GM18861 (cell line): ENCODE measurements around the gene ASAP3.

Experiments
- ATAC-seq: cut with Tn5 transposase; IDR thresholded peaks from one replicate; pipeline ENCODE4 v1.9.1; 2021; ENCODE audit not compliant: unreplicated experiment

The ASAP3 gene

DNA sequence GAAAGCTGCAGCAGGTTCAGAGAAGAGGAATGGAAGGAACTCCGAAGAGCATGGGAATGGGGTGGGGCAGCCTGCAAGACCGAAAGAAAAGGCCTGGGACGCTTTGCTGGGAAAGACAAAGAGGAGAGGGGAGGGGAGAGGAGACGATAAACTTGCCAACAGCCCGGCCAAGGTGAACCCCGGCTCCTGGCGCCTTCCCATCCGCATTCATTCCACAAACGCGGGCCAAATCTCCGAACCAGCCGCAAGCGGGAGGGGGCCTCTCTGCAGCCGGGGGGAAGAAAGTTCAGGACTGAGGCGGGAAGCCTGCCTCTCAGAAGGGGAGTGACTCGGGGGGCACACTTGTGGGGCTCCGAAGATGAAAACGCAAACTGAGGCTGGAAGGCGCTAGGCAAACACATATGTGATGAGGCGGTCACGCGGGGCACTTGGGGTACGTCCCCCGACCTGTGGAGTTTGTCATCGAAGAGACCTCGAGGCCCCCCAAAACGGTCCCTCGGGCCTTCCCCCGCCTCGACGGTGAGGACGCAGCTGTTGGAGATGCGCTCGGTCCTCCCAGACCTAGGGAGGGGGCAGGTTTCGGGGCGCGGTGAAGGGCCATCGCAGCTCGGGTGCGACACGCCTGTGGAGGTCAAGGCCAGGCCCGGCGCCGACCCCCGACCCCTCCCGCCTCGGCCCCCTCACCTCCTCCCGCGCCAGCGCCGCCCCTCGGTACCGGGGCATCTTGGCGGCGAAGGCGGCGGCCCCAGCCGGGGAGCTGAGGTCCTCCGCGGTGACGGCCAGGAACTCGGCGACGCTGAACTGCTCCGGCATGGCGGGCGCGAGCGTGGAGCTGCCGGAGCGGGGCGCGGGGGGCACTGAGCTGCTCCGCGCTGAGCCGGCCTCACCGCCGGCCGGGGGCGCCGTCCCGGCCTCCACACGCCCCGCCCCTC is at the start of gene ASAP3:
TSS of gene ASAP3 (minus strand) at position 859 of the 932 bp plus-strand sequence. CDS start at position 813, 46 bp downstream.
- no peak for ATAC-seq

GRCh38 chr1:23533246-23534023 is 49.5 kb upstream of the ASAP3 start:
- no peak for ATAC-seq

DNA sequence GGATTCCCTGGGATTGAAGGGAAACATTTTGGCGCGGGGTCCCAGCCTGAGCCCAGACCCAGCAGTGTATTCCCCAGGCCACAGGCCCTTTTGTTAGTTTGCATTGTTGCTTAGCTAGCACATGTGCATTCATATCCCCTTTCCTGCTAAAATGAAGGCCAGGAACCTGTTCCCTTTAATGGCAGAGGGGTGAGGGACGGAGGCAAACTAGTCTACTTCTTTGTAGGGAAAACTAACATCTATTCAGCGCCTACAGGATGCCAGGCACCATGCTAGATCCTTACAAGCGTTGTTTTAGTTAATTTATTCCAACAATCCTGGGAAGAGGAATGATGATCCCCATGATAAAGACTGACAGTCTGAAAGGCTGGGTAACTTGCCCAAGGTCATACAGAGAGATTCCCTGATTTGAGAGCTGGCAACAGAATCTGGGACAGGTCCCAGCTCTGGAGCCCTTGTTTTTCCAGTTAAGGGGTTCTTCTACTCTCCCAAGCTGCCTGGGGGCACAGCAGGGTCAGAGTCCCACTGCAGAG is 47.6 kb upstream of the ASAP3 start:
- ATAC-seq: no peak

DNA sequence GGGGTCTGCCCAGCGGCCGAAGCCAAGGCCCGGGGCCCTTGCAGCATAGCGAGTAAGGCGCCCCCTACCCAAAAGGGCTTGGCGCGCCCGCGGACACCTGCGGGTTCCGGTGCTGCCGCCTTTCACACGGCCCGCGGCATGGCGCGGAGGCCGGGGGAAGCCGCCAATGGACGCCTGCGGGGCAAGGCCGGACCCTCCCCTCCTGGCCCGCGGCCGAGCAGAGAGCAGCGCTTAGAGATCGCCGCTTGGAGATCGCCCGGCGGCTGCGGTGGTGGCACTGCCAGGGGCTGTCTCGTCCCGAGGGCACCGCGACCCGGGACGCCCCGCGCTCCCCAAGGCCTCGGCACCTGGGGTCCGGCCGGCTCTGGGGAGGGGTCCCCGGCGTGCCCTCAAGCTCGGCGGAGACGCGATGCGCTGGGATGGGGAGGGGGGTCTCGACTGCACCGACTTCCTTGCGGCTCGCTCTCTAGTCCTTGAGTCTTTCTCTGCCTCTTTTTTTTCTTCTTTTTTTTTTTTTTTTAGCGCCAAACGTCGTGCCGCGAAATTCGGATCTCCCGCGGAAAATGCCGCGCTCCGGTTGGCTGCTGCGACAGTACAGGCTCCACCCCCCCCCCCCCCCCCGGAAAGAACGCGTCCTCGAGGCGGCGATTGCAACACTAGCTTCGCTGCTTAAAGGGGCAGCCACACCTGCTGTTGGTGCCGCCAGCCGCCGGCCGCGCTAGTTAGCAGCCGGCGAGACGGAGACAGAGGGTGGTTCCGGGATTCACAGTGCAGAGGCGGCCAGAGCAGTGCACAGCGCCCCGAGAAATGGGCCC is 47.0 kb upstream of the ASAP3 start, which contains the start of gene E2F2:
TSS of gene E2F2 (minus strand) at position 487 of the 815 bp plus-strand sequence. CDS start at position 47, 440 bp downstream.
- peak; percentile 48 for ATAC-seq

DNA sequence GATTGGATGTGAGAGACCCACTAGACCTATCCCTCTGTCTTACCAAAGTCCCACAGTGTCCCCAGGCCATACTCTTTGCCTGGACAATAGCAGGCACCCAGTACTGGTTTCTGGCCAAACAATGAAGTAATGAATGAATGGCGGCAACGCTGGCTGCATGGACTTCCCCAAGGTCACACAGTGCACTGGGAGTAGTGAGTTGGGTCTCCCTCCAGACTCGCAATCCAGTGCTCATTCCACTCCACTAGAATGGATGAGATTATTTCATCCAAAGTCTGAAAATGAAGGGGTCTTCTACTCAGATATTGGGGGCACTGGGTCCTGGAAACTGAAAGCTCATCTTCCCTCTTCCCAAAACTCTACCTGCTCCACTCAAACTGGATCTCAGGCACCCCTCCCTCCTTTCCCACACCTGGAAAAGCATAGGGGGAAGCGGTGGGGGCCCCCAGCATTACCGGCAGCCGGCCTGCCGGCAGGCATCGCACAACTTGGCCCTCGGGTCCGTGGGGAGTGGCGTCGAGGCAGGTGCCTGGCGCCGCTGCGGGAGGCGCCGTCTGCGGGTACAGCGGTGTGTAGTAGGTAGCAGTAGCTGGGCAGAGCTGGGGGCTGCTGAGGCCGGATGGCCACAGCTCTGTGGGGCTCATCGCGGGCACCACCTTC is 46.2 kb upstream of the ASAP3 start:
- no peak for ATAC-seq

GRCh38 chr1:23529146-23530086 is 45.4 kb upstream of the ASAP3 start:
- ATAC-seq: no peak

DNA sequence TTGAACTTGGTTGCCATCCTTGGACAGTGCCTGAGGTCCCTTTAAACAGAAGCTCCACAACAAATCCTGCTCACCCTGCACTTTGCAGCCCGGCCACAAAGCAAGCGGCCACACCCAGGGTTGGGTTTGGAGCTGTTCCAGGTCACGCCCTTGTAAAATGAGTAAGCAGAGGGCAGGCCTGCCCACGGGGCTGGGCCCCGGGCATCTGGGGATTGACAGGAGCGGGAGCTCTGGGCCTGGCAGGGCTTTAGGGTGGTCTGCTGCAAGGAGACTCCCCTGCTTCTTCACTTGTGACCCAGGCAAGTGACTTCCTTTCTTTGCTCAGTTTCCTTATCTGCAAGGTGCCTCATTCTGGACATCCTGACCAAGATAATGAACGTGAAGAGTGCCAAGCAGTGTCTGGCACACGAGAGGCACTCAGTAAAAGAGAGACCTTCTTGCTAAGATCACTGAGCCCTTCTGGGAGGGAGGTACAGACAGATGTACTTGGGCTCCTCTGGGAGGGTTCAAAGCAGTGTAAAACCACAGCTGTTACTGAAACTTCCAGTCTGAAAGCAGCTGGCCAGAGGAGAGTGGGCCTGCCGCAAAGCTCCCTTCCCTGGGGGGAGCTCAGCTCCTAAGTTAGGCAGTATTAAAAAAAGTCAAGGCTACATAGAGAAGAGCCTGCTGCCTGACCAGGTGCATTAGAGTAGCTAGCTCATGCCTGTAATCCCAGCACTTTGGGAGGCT is 44.4 kb upstream of the ASAP3 start:
- peak; percentile 34 for ATAC-seq

DNA sequence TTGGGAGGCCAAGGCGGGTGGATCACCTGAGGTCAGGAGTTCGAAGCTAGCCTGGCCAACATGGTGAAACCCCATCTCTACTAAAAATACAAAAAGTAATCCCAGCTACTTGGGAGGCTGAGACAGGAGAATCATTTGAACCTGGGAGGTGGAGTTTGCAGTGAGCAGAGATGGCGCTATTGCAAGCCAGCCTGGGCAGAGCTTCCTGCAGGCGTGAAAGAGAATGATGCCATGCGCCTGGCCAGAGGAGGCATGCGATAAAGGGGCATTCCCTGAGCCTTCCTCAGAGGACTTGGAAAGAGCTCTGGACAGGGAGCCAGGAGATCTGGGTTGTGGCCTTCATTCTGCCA is 43.9 kb upstream of the ASAP3 start:
- no peak for ATAC-seq

- no peak for ATAC-seq
Measured at GRCh38 chr1:23527366-23527765, 43.4 kb upstream of the ASAP3 start.

DNA sequence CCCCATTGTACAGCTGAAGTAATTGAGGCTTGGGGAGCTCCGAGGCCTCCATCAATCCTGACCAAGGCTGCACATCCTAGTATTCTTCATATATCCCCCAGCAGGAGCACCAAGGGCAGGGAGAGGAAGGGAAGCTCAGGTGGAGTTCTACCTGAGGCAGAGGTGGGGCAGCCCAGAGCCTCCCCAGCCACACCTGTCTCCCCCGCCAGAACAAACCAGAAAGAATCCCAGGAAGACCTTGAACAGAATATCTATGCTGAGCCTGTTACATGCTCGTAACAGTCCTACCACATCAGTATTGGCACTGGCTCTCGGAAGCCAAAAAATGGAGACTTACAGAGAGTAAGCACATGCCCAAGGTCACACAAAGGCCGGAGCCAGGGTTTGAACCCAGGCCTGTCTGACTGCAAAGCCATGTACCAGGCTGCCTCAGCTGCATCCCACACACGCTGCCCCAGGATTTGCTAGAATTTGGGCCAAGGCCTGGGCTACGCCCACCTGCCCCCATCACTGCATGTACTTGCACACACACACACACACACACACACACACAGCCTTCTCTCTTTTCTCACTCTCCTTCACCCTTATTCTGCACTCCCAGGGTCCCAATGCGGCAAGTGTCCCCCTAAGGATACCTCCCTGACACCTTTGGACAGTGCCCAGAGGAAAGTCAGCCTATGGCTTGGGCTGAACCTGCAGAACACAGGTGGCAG is 42.5 kb upstream of the ASAP3 start:
- no peak for ATAC-seq

DNA sequence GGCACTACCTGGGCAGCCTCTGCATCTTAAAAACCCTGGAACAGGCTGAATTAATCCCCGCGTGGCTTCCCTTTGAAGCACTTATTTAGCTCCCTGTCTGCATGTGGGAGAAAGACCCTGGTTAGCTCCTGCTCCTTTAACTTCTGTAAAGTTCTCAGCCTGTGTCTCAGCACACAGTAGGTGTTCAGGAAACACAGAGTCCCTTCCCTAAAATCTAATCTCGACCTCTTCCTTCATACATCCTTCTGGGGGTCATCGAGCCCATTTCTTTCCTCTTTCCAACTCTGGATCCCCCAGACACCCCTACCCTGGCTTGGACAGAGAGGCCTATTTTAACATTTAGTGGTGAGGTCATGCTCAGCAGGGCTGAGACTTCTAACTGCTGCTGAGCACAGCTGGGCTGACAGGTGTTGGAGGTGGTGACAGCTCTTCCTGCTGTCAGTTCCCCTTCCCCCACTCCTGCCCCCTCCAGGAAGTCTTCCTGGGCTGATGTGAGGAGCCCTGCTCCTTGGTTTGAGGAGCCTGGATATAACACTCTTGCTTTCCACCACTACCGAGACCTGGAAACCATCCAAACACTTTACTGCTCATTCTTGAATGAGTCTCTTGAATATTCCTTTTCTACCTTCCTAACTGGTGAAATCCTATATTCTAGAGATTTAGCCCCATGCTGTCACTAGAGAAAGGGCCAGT is 41.7 kb upstream of the ASAP3 start:
- ATAC-seq: no peak

- ATAC-seq: no peak
Measured at GRCh38 chr1:23524716-23525401, 40.9 kb upstream of the ASAP3 start.

DNA sequence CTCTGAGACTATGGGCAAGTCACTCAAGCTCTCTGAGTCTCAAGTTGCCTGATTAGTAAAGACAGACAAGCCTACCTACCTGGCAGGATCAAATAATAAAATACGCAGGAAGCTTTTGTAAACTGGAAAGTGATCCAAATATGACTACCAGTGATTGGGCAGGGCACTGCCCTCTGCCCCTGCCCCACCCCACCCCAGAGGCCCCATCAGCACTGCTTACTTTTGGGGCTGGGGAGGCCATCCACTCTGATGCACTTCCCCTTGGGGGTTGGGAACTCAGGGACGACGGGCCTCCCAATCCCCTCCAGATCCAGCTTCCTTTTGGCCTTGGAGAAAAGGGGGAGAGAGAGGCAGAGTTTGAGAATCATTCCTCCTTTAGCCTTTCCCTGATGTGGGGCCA is 40.2 kb upstream of the ASAP3 start:
- ATAC-seq: no peak

DNA sequence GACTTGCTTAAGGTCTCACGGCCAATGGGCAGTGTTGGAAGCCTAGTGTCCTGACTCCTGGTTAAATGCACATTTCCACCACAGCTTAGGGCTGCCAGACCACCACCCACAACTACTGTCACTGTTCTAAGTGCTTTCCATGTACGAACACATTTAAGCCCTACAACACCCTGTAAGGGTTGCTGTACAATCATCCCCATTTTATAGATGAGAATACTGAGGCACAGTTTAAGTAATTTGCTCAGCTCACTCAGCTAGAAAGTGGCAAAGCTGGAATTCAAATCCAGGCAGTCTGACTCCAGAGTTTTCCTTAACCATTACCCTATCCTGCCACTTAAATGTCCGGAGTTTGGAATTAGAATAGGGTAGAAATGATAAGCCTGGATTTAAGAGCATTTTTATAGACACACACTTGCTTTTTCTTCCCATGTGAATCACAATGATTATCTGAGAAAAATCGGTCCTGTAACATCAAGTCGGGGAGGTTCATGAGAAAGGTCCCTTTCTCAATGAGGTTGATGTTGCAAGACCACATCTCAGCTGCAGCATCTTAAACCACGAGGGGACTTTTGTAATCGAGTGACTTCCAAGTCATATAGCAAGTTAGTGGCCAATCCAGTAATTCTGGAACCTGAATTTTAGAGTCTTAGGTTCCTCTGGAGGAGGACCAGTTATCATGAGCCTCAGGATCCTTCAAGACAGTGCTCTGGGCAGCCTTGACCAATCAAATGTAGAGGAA is 38.4 kb upstream of the ASAP3 start:
- ATAC-seq: no peak

- ATAC-seq: no peak
Measured at GRCh38 chr1:23521588-23521987, 37.6 kb upstream of the ASAP3 start.

DNA sequence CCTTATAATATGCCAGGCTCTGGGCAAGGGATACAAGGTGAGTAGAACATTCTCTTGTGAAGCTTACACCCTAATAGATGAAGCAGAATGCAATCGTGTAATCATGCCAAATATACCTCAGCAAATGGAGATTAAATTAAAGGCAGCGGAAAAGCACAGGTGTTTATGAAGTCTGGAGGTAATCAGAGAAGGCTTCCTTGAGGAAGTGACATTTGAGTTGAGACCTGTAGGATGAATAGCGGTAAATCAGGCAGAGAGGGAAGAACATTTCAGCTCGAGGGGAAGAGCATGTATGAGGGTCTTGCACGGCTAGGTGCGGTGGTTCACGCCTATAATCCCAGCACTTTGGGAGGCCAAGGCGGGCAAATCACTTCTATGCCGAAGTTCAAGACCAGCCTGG is 33.6 kb upstream of the ASAP3 start:
- no peak for ATAC-seq
